ENCODE data around the gene ZBED2.

Gene ZBED2

GRCh38 chr3:111570404-111571030 lies 24.6 kb downstream of the ZBED2 start:
- no peak for ATAC-seq

GRCh38 chr3:111568911-111569310 lies 26.2 kb downstream of the ZBED2 start:
- ATAC-seq: no peak
- TF ChIP-seq ZNF70 (CRISPR knock-in tag; IDR thresholded peaks at IDR 0.05) (no peak), ISL1 (CRISPR knock-in tag; IDR thresholded peaks at IDR 0.05) (no peak), ARNTL (CRISPR knock-in tag; IDR thresholded peaks at IDR 0.05; ENCODE audit: borderline replicate concordance, low read depth) (no peak), RARB (CRISPR knock-in tag; IDR thresholded peaks at IDR 0.05) (no peak), OSR1 (CRISPR knock-in tag; IDR thresholded peaks at IDR 0.05) (no peak), ZFP30 (CRISPR knock-in tag; IDR thresholded peaks at IDR 0.05) (no peak), ZNF565 (CRISPR knock-in tag; conservative IDR thresholded peaks at IDR 0.05; ENCODE audit: low read depth) (no peak), CSRNP3 (CRISPR knock-in tag; IDR thresholded peaks at IDR 0.05) (no peak), CSDC2 (CRISPR knock-in tag; IDR thresholded peaks at IDR 0.05) (no peak), ZC3H10 (CRISPR knock-in tag; IDR thresholded peaks at IDR 0.05) (no peak), TSHZ2 (CRISPR knock-in tag; IDR thresholded peaks at IDR 0.05) (no peak), TOX (CRISPR knock-in tag; IDR thresholded peaks at IDR 0.05; ENCODE audit: borderline replicate concordance) (no peak), CREB5 (CRISPR knock-in tag; IDR thresholded peaks at IDR 0.05; ENCODE audit: low read depth) (no peak)

More at GRCh38 chr3:111570404-111571030, 24.6 kb downstream of the ZBED2 start:
- no peak for TF ChIP-seq TSHZ2 (CRISPR knock-in tag; IDR thresholded peaks at IDR 0.05)
- TF ChIP-seq TOX (CRISPR knock-in tag; IDR thresholded peaks at IDR 0.05; ENCODE audit: borderline replicate concordance): no peak
- no peak for TF ChIP-seq ZFP30 (CRISPR knock-in tag; IDR thresholded peaks at IDR 0.05)
- no peak for TF ChIP-seq BACH2 (CRISPR knock-in tag; IDR thresholded peaks at IDR 0.05; ENCODE audit: borderline replicate concordance)
- TF ChIP-seq ARNTL (CRISPR knock-in tag; IDR thresholded peaks at IDR 0.05; ENCODE audit: borderline replicate concordance, low read depth): no peak
- TF ChIP-seq CSRNP3 (CRISPR knock-in tag; IDR thresholded peaks at IDR 0.05): no peak
- TF ChIP-seq CSDC2 (CRISPR knock-in tag; IDR thresholded peaks at IDR 0.05): no peak
- no peak for TF ChIP-seq ZNF565 (CRISPR knock-in tag; conservative IDR thresholded peaks at IDR 0.05; ENCODE audit: low read depth)
- TF ChIP-seq POU6F1 (CRISPR knock-in tag; IDR thresholded peaks at IDR 0.05; ENCODE audit: borderline replicate concordance, low read depth): no peak
- no peak for TF ChIP-seq OSR1 (CRISPR knock-in tag; IDR thresholded peaks at IDR 0.05)
- TF ChIP-seq ZNF8 (CRISPR knock-in tag; IDR thresholded peaks at IDR 0.05): no peak
- no peak for TF ChIP-seq GLIS3 (CRISPR knock-in tag; IDR thresholded peaks at IDR 0.05)
- no peak for TF ChIP-seq PPARA (CRISPR knock-in tag; IDR thresholded peaks at IDR 0.05; ENCODE audit: borderline replicate concordance)
- TF ChIP-seq ZFP3 (CRISPR knock-in tag; IDR thresholded peaks at IDR 0.05): no peak
- no peak for TF ChIP-seq ZC3H10 (CRISPR knock-in tag; IDR thresholded peaks at IDR 0.05)

Data from SK-N-SH treated with all-trans-retinoic acid at 6 μM for 48 hours (cell line).